Panc1 (cell line): Measurements from ENCODE around the gene CPNE4. TPM values are rescaled to one million over a fixed set of nuclear protein-coding genes. Genes with fewer than 3 reads are reported as not detected.

ENCODE experiments used
- ATAC-seq: fragments of 200-7000 bp; cut with Tn5 transposase; 2 replicates; pipeline ENCODE4 v1.9.1; 2020; ENCODE audit warnings: mild to moderate bottlenecking, moderate library complexity
- BruUV-seq: library from RNA; stranded (reverse); fragments of 400-500 nt; replicated peaks from 2 replicates; lab custom pipeline; 2021; lab: Mats Ljungman, UMichigan
- CTCF ChIA-PET: fragments of 300-600 bp; sonication (Branson Sonifier 250); formaldehyde crosslinking; loops from one replicate; lab custom pipeline; 2022; ENCODE audit warnings: antibody characterized with exemption; lab: Charles Lee
- POLR2A ChIA-PET: fragments of 300-600 bp; sonication (Branson Sonifier 250); formaldehyde crosslinking; loops from one replicate; lab custom pipeline; 2022; ENCODE audit warnings: antibody characterized with exemption; lab: Charles Lee
- DNase-seq: peaks from one replicate; pipeline ENCODE4 v3.0.0-alpha.2; 2010; ENCODE audit warnings: low read depth, low spot score
- H3K27ac ChIP-seq: 2 replicates; pipeline ENCODE4 v1.5.1; 2011; ENCODE audit warnings: mild to moderate bottlenecking, low read length, inconsistent platforms
- H3K27me3 ChIP-seq: fragments of 200-500 bp; sonication (Bioruptor generic); 2 replicates; pipeline ENCODE4 v1.6.0; 2014; ENCODE audit warnings: low read length, inconsistent platforms; ENCODE audit not compliant: control insufficient read depth, insufficient read depth
- H3K36me3 ChIP-seq: fragments of 200-500 bp; sonication (Bioruptor generic); 2 replicates; pipeline ENCODE4 v1.5.1; 2014; ENCODE audit warnings: inconsistent platforms, mild to moderate bottlenecking, low read length, moderate library complexity; ENCODE audit not compliant: control insufficient read depth, insufficient read depth
- H3K4me1 ChIP-seq: 2 replicates; pipeline ENCODE4 v1.5.1; 2011; ENCODE audit warnings: inconsistent platforms, mild to moderate bottlenecking, low read length, moderate library complexity; ENCODE audit not compliant: control insufficient read depth, insufficient read depth
- H3K4me3 ChIP-seq, 2 experiments: 2 replicates each; pipeline ENCODE4 v1.5.1; 2011 to 2012; ENCODE audit warnings: low read depth in 2 of 2, low read length in 2 of 2, mild to moderate bottlenecking in 2 of 2, inconsistent platforms in 1 of 2, moderate library complexity in 1 of 2
- H3K9me3 ChIP-seq: fragments of 200-500 bp; sonication (Bioruptor generic); 2 replicates; pipeline ENCODE4 v1.5.1; 2014; ENCODE audit warnings: low read depth, mild to moderate bottlenecking, inconsistent platforms, low read length, moderate library complexity; ENCODE audit not compliant: control insufficient read depth, insufficient read depth
- POLR2AphosphoS5 ChIP-seq: IDR thresholded peaks from 2 replicates; pipeline ENCODE4 v1.6.1; 2012; ENCODE audit warnings: mild to moderate bottlenecking, low read depth, low read length, moderate library complexity
- REST ChIP-seq, 2 experiments: IDR thresholded peaks; 2 replicates each; pipeline ENCODE4 v1.6.1; 2011 to 2012; ENCODE audit warnings: low read depth in 2 of 2, control low read depth in 1 of 2, low read length in 1 of 2, mild to moderate bottlenecking in 1 of 2, moderate library complexity in 1 of 2; ENCODE audit not compliant: insufficient read depth in 1 of 2
- SIN3A ChIP-seq: IDR thresholded peaks from 2 replicates; pipeline ENCODE4 v1.6.1; 2012; ENCODE audit warnings: low read depth, mild to moderate bottlenecking, low read length, moderate library complexity, borderline replicate concordance; ENCODE audit not compliant: insufficient read depth
- TCF7L2 ChIP-seq: IDR thresholded peaks from 2 replicates; pipeline ENCODE4 v1.6.1; 2011; ENCODE audit warnings: mild to moderate bottlenecking, low read depth, low read length, inconsistent platforms
- in situ Hi-C: cut with HindIII; loops from 2 replicates; pipeline ENCODE4 v1.10.0; 2016; ENCODE audit warnings: low sequenced_read_pairs, low pct_unique_long_range_greater_than_20kb
- intact Hi-C: fragments of 100-400 bp; cut with micrococcal nuclease; formaldehyde crosslinking; loops from one replicate; pipeline ENCODE4 v1.10.0; 2022; ENCODE audit not compliant: unreplicated experiment
- total RNA-seq: library from RNA; stranded (reverse); gene quantifications from one replicate; pipeline ENCODE4 v1.2.1, GENCODE V29; 2021; ENCODE audit not compliant: unreplicated experiment
- TF ChIP-seq, protein P1 (sequence below): fragments of 450-650 bp; IDR thresholded peaks from 2 replicates; pipeline ENCODE4 v1.5.1; 2017; ENCODE audit warnings: mild to moderate bottlenecking

The CPNE4 gene
- total RNA-seq, 1 experiment from 2014 or later = not detected

GRCh38 chr3:131782751-131783150 is 252.1 kb downstream of the CPNE4 start:
- no TSS peak for BruUV-seq
- Histone ChIP-seq H3K4me3 (no peak overlapping the region), H3K27ac (no peak overlapping the region), H3K4me1 (no peaks in the 10 kb centered on the region), H3K36me3 (no peaks in the 10 kb centered on the region), H3K27me3 (no peaks in the 10 kb centered on the region), H3K9me3 (no peaks in the 10 kb centered on the region)
- TF ChIP-seq TCF7L2 = no peak
- TF ChIP-seq, protein P1, sequence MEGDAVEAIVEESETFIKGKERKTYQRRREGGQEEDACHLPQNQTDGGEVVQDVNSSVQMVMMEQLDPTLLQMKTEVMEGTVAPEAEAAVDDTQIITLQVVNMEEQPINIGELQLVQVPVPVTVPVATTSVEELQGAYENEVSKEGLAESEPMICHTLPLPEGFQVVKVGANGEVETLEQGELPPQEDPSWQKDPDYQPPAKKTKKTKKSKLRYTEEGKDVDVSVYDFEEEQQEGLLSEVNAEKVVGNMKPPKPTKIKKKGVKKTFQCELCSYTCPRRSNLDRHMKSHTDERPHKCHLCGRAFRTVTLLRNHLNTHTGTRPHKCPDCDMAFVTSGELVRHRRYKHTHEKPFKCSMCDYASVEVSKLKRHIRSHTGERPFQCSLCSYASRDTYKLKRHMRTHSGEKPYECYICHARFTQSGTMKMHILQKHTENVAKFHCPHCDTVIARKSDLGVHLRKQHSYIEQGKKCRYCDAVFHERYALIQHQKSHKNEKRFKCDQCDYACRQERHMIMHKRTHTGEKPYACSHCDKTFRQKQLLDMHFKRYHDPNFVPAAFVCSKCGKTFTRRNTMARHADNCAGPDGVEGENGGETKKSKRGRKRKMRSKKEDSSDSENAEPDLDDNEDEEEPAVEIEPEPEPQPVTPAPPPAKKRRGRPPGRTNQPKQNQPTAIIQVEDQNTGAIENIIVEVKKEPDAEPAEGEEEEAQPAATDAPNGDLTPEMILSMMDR = no peak
- no peak for TF ChIP-seq POLR2AphosphoS5
- TF ChIP-seq REST (IDR thresholded peaks at IDR 0.05; ENCODE audit: insufficient read depth in 1 of 2, low read depth in 2 of 2, low read length in 1 of 2) = no peak
- TF ChIP-seq SIN3A = no peak
- intact Hi-C loops (no loop called here), in situ Hi-C loops (no loop called here)
- ATAC-seq (no peak), DNase-seq (no peak)
- ChIA-PET CTCF (no interaction called here), POLR2A (no interaction called here)

- no TSS peak for BruUV-seq
- in situ Hi-C loops = no loop called here
- DNase-seq (no peak), ATAC-seq (no peak)
- Histone ChIP-seq H3K36me3 (no peaks in the 10 kb centered on the region), H3K9me3 (no peaks in the 10 kb centered on the region), H3K27ac (no peak overlapping the region), H3K4me3 (no peak overlapping the region), H3K4me1 (no peaks in the 10 kb centered on the region), H3K27me3 (no peaks in the 10 kb centered on the region)
- ChIA-PET CTCF (no interaction called here), POLR2A (no interaction called here)
- intact Hi-C loops = no loop called here
- TF ChIP-seq SIN3A (no peak), REST (IDR thresholded peaks at IDR 0.05; ENCODE audit: insufficient read depth in 1 of 2, low read depth in 2 of 2, low read length in 1 of 2) (no peak), POLR2AphosphoS5 (no peak), TCF7L2 (no peak)
- TF ChIP-seq, protein P1 = no peak
Measured at GRCh38 chr3:131778526-131778925, 256.3 kb downstream of the CPNE4 start.
